HuH-7 (cell line): ENCODE measurements around the gene UPF3A.
A peak's percentile ranks its signal among the peaks of the same experiment; 100 is the strongest.
"Not testable (repeated sequence)": the region's sequence is repeated elsewhere in the genome, so short reads cannot be mapped to it uniquely, and the experiment has no call there.

ENCODE experiments used
- DNase-seq: peaks from one replicate; pipeline ENCODE4 v3.0.0; 2011; ENCODE audit warnings: low spot score

Gene UPF3A

GRCh38 chr13:114304346-114305034 is 23.1 kb downstream of the UPF3A start:
- DNase-seq: no peak

GRCh38 chr13:114309086-114309485 is 27.7 kb downstream of the UPF3A start:
- DNase-seq: no peak

GRCh38 chr13:114309806-114310410 is 28.5 kb downstream of the UPF3A start:
- no peak for DNase-seq

- DNase-seq: no peak
Observed at GRCh38 chr13:114310956-114311355, 29.6 kb downstream of the UPF3A start.

- DNase-seq: no peak
Observed at GRCh38 chr13:114311387-114311786, 30.0 kb downstream of the UPF3A start.

- DNase-seq: no peak
Observed at GRCh38 chr13:114311908-114312307, 30.5 kb downstream of the UPF3A start.

- no peak for DNase-seq
Observed at GRCh38 chr13:114313061-114313860, 31.9 kb downstream of the UPF3A start.

- DNase-seq: peak; percentile 97
Observed at GRCh38 chr13:114314074-114314912, 32.9 kb downstream of the UPF3A start, which contains the start of gene CHAMP1. Gene CHAMP1, plus strand, starts transcription at chr13:114314503. Its CDS starts 9,340 bp downstream, at chr13:114323843.

GRCh38 chr13:114315074-114315785 is 33.8 kb downstream of the UPF3A start:
- no peak for DNase-seq

- DNase-seq: no peak
Observed at GRCh38 chr13:114318624-114319023, 37.2 kb downstream of the UPF3A start.

- DNase-seq: no peak
Observed at GRCh38 chr13:114319441-114319913, 38.1 kb downstream of the UPF3A start.

- no peak for DNase-seq
Observed at GRCh38 chr13:114320065-114320464, 38.7 kb downstream of the UPF3A start.

- no peak for DNase-seq
Observed at GRCh38 chr13:114321256-114321655, 39.9 kb downstream of the UPF3A start.

- no peak for DNase-seq
Observed at GRCh38 chr13:114323349-114323748, 41.9 kb downstream of the UPF3A start.

GRCh38 chr13:114324334-114324733 is 42.9 kb downstream of the UPF3A start:
- no peak for DNase-seq

GRCh38 chr13:114325729-114326128 is 44.3 kb downstream of the UPF3A start:
- DNase-seq: no peak

- DNase-seq: no peak
Observed at GRCh38 chr13:114328034-114328433, 46.6 kb downstream of the UPF3A start.

GRCh38 chr13:114328595-114328994 is 47.2 kb downstream of the UPF3A start:
- DNase-seq: no peak

- no peak for DNase-seq
Observed at GRCh38 chr13:114330086-114330485, 48.7 kb downstream of the UPF3A start.

- DNase-seq: not testable (repeated sequence)
Observed at GRCh38 chr13:114333881-114334280, 52.5 kb downstream of the UPF3A start.
